ENCODE data around the gene CREBL2.
"Not testable (repeated sequence)": the region's sequence is repeated elsewhere in the genome, so short reads cannot be mapped to it uniquely, and the experiment has no call there.

GRCh38 chr12:12596598-12596997 lies 15.1 kb upstream of the CREBL2 start:
- not testable (repeated sequence) for TF ChIP-seq CTCF (IDR thresholded peaks at IDR 0.05); PRDM15 (CRISPR knock-in tag; IDR thresholded peaks at IDR 0.05); ZNF512 (CRISPR knock-in tag; IDR thresholded peaks at IDR 0.05; ENCODE audit: borderline replicate concordance)
